ENCODE measurements around the gene ZNF362. TPM values are rescaled to one million over a fixed set of nuclear protein-coding genes. Genes with fewer than 3 reads are reported as not detected.
A peak's percentile ranks its signal among the peaks of the same experiment; 100 is the strongest.
"Not testable (repeated sequence)": the region's sequence is repeated elsewhere in the genome, so short reads cannot be mapped to it uniquely, and the experiment has no call there.

The ZNF362 gene
- total RNA-seq, 2 donors from 2014 or later, result 16.9 to 23.9 TPM

GRCh38 chr1:33234588-33234990 lies 21.7 kb upstream of the ZNF362 start:
- H3K36me3 Mint-ChIP-seq (ENCODE audit: insufficient read depth in 2 of 2), result no peaks in the 10 kb centered on the region
- no peak overlapping the region for H3K27ac Mint-ChIP-seq
- no peak overlapping the region for H3K4me3 Mint-ChIP-seq
- peaks cover 7% of the 10 kb centered on the region for H3K4me1 Mint-ChIP-seq (ENCODE audit: low read depth)
- peaks cover 6% of the 10 kb centered on the region for H3K27me3 Mint-ChIP-seq (ENCODE audit: low read depth)
- DNase-seq, result no peak
- H3K9me3 Mint-ChIP-seq, result peaks cover 0 to 2% of the 10 kb centered on the region in 2 donors
- no peak for ATAC-seq (replicated peaks in 1 of 2)

GRCh38 chr1:33235521-33235920 lies 20.8 kb upstream of the ZNF362 start:
- H3K4me1 Mint-ChIP-seq (ENCODE audit: low read depth), result peaks cover 7% of the 10 kb centered on the region
- H3K9me3 Mint-ChIP-seq, result peaks cover 0 to 2% of the 10 kb centered on the region in 2 donors
- no peak for DNase-seq
- no peak for ATAC-seq (replicated peaks in 1 of 2)
- no peak overlapping the region for H3K4me3 Mint-ChIP-seq
- no peaks in the 10 kb centered on the region for H3K36me3 Mint-ChIP-seq (ENCODE audit: insufficient read depth in 2 of 2)
- peaks cover 6% of the 10 kb centered on the region for H3K27me3 Mint-ChIP-seq (ENCODE audit: low read depth)
- H3K27ac Mint-ChIP-seq, result no peak overlapping the region

- Mint-ChIP-seq H3K27me3 (ENCODE audit: low read depth) (peaks cover 6% of the 10 kb centered on the region), H3K36me3 (ENCODE audit: insufficient read depth in 2 of 2) (no peaks in the 10 kb centered on the region), H3K4me3 (no peak overlapping the region), H3K27ac (no peak overlapping the region), H3K4me1 (ENCODE audit: low read depth) (peaks cover 7% of the 10 kb centered on the region), H3K9me3 (peaks cover 0 to 2% of the 10 kb centered on the region in 2 donors)
- no peak for DNase-seq
- ATAC-seq (replicated peaks in 1 of 2), result no peak
These were observed 19.8 kb upstream of the ZNF362 start for GRCh38 chr1:33236498-33236897.

- Mint-ChIP-seq H3K4me3 (peak overlapping the region; percentile 29 to 38), H3K4me1 (ENCODE audit: low read depth) (peaks cover 7% of the 10 kb centered on the region), H3K27me3 (ENCODE audit: low read depth) (peaks cover 15% of the 10 kb centered on the region), H3K36me3 (ENCODE audit: insufficient read depth in 2 of 2) (no peaks in the 10 kb centered on the region), H3K27ac (no peak overlapping the region), H3K9me3 (peaks cover 0 to 2% of the 10 kb centered on the region in 2 donors)
- ATAC-seq (replicated peaks in 1 of 2) (peak; percentile 62 to 82), DNase-seq (peak in 1 of 2 donors; percentile 14)
These were observed 18.7 kb upstream of the ZNF362 start for GRCh38 chr1:33237579-33237978.

- H3K9me3 Mint-ChIP-seq; DNase-seq; H3K4me3 Mint-ChIP-seq; ATAC-seq (replicated peaks in 1 of 2); H3K4me1 Mint-ChIP-seq (ENCODE audit: low read depth); H3K36me3 Mint-ChIP-seq (ENCODE audit: insufficient read depth in 2 of 2); H3K27ac Mint-ChIP-seq: not testable (repeated sequence)
- peaks cover 15% of the 10 kb centered on the region for H3K27me3 Mint-ChIP-seq (ENCODE audit: low read depth)
These were observed 18.0 kb upstream of the ZNF362 start for GRCh38 chr1:33238194-33238724.

- not testable (repeated sequence) for DNase-seq; H3K4me3 Mint-ChIP-seq; H3K9me3 Mint-ChIP-seq; H3K4me1 Mint-ChIP-seq (ENCODE audit: low read depth); H3K36me3 Mint-ChIP-seq (ENCODE audit: insufficient read depth in 2 of 2); H3K27ac Mint-ChIP-seq; ATAC-seq (replicated peaks in 1 of 2)
- H3K27me3 Mint-ChIP-seq (ENCODE audit: low read depth), result peaks cover 15% of the 10 kb centered on the region
These were observed 16.9 kb upstream of the ZNF362 start for GRCh38 chr1:33239410-33239809.

GRCh38 chr1:33241866-33242265 lies 14.4 kb upstream of the ZNF362 start:
- Mint-ChIP-seq H3K4me1 (ENCODE audit: low read depth) (no peaks in the 10 kb centered on the region), H3K27me3 (ENCODE audit: low read depth) (peaks cover 15% of the 10 kb centered on the region), H3K9me3 (peaks cover 0 to 2% of the 10 kb centered on the region in 2 donors), H3K36me3 (ENCODE audit: insufficient read depth in 2 of 2) (no peaks in the 10 kb centered on the region), H3K4me3 (no peak overlapping the region), H3K27ac (no peak overlapping the region)
- ATAC-seq (replicated peaks in 1 of 2) (no peak), DNase-seq (no peak)

- no peak for ATAC-seq (replicated peaks in 1 of 2)
- H3K4me1 Mint-ChIP-seq (ENCODE audit: low read depth), result no peaks in the 10 kb centered on the region
- H3K4me3 Mint-ChIP-seq, result no peak overlapping the region
These were observed 13.6 kb upstream of the ZNF362 start for GRCh38 chr1:33242652-33243051.

GRCh38 chr1:33244143-33244808 lies 12.0 kb upstream of the ZNF362 start:
- H3K27me3 Mint-ChIP-seq (ENCODE audit: low read depth), result peaks cover 20% of the 10 kb centered on the region
- H3K27ac Mint-ChIP-seq, result no peak overlapping the region
- no peaks in the 10 kb centered on the region for H3K4me1 Mint-ChIP-seq (ENCODE audit: low read depth)
- H3K9me3 Mint-ChIP-seq, result no peaks in the 10 kb centered on the region
- DNase-seq (no peak), ATAC-seq (replicated peaks in 1 of 2) (no peak)
- H3K36me3 Mint-ChIP-seq (ENCODE audit: insufficient read depth in 2 of 2), result no peaks in the 10 kb centered on the region
- no peak overlapping the region for H3K4me3 Mint-ChIP-seq

More at GRCh38 chr1:33242652-33243051, 13.6 kb upstream of the ZNF362 start:
- Mint-ChIP-seq H3K36me3 (ENCODE audit: insufficient read depth in 2 of 2) (no peaks in the 10 kb centered on the region), H3K27me3 (ENCODE audit: low read depth) (peaks cover 15% of the 10 kb centered on the region), H3K9me3 (peaks cover 0 to 2% of the 10 kb centered on the region in 2 donors), H3K27ac (no peak overlapping the region)
- no peak for DNase-seq

- no peak overlapping the region for H3K27ac Mint-ChIP-seq
- no peak overlapping the region for H3K4me3 Mint-ChIP-seq
- no peaks in the 10 kb centered on the region for H3K4me1 Mint-ChIP-seq (ENCODE audit: low read depth)
- ATAC-seq (replicated peaks in 1 of 2) (no peak), DNase-seq (no peak)
- peaks cover 20% of the 10 kb centered on the region for H3K27me3 Mint-ChIP-seq (ENCODE audit: low read depth)
- no peaks in the 10 kb centered on the region for H3K36me3 Mint-ChIP-seq (ENCODE audit: insufficient read depth in 2 of 2)
- H3K9me3 Mint-ChIP-seq, result no peaks in the 10 kb centered on the region
These were observed 11.5 kb upstream of the ZNF362 start for GRCh38 chr1:33244809-33245186.

- peaks cover 20% of the 10 kb centered on the region for H3K27me3 Mint-ChIP-seq (ENCODE audit: low read depth)
- H3K9me3 Mint-ChIP-seq, result no peaks in the 10 kb centered on the region
- H3K4me3 Mint-ChIP-seq, result no peak overlapping the region
- no peak overlapping the region for H3K27ac Mint-ChIP-seq
- no peaks in the 10 kb centered on the region for H3K4me1 Mint-ChIP-seq (ENCODE audit: low read depth)
- ATAC-seq (replicated peaks in 1 of 2) (no peak), DNase-seq (no peak)
- H3K36me3 Mint-ChIP-seq (ENCODE audit: insufficient read depth in 2 of 2), result no peaks in the 10 kb centered on the region
These were observed 10.1 kb upstream of the ZNF362 start for GRCh38 chr1:33246171-33246570.

- DNase-seq (no peak), ATAC-seq (replicated peaks in 1 of 2) (no peak)
- Mint-ChIP-seq H3K27ac (no peak overlapping the region), H3K27me3 (ENCODE audit: low read depth) (peaks cover 11% of the 10 kb centered on the region), H3K4me1 (ENCODE audit: low read depth) (no peaks in the 10 kb centered on the region), H3K9me3 (peaks cover 0 to 2% of the 10 kb centered on the region in 2 donors), H3K4me3 (no peak overlapping the region), H3K36me3 (ENCODE audit: insufficient read depth in 2 of 2) (no peaks in the 10 kb centered on the region)
These were observed 8.7 kb upstream of the ZNF362 start for GRCh38 chr1:33247545-33247944.

- Mint-ChIP-seq H3K9me3 (peaks cover 0 to 2% of the 10 kb centered on the region in 2 donors), H3K27me3 (ENCODE audit: low read depth) (peaks cover 11% of the 10 kb centered on the region), H3K36me3 (ENCODE audit: insufficient read depth in 2 of 2) (no peaks in the 10 kb centered on the region), H3K27ac (no peak overlapping the region), H3K4me1 (ENCODE audit: low read depth) (no peaks in the 10 kb centered on the region), H3K4me3 (no peak overlapping the region)
- DNase-seq, result no peak
- no peak for ATAC-seq (replicated peaks in 1 of 2)
These were observed 8.0 kb upstream of the ZNF362 start for GRCh38 chr1:33248244-33248643.

- Mint-ChIP-seq H3K4me3 (no peak overlapping the region), H3K4me1 (ENCODE audit: low read depth) (no peaks in the 10 kb centered on the region), H3K27me3 (ENCODE audit: low read depth) (peaks cover 11% of the 10 kb centered on the region), H3K36me3 (ENCODE audit: insufficient read depth in 2 of 2) (no peaks in the 10 kb centered on the region), H3K9me3 (peaks cover 0 to 2% of the 10 kb centered on the region in 2 donors), H3K27ac (no peak overlapping the region)
- DNase-seq (no peak), ATAC-seq (replicated peaks in 1 of 2) (no peak)
These were observed 6.9 kb upstream of the ZNF362 start for GRCh38 chr1:33249422-33249821.
